ENCODE measurements around the gene FBXO47. TPM values are rescaled to one million over a fixed set of nuclear protein-coding genes. Genes with fewer than 3 reads are reported as not detected.
A peak's percentile ranks its signal among the peaks of the same experiment; 100 is the strongest.
"Not testable (repeated sequence)": the region's sequence is repeated elsewhere in the genome, so short reads cannot be mapped to it uniquely, and the experiment has no call there.

The FBXO47 gene
- total RNA-seq, 1 donor from 2014 or later = not detected

- no peak for DNase-seq (ENCODE audit: low spot score)
These were observed 13.5 kb upstream of the FBXO47 start for GRCh38 chr17:38980490-38981217.

DNA sequence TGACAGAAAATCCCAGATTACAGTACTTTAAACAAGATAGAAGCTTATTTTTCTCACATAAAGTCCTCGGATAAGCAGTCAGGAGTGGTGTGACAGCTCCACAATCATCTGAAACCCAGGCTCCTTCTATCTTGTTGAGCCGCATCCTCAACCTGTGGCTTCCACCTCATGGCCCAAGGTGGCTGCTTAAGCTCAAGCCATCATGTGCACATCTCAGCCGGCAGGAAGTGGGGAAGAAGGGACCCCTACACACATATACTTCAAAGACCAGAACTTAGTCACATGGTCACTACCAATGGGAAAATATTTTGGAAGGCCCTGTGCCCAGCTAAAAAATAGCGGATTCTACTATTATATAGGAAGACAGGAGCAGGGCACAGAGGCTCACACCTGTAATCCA is 11.0 kb upstream of the FBXO47 start:
- no peak for DNase-seq (ENCODE audit: low spot score)

- not testable (repeated sequence) for DNase-seq (ENCODE audit: low spot score)
These were observed 9.0 kb upstream of the FBXO47 start for GRCh38 chr17:38976187-38976551.

- no peak for DNase-seq (ENCODE audit: low spot score)
These were observed 3.6 kb upstream of the FBXO47 start for GRCh38 chr17:38970804-38971203.

DNA sequence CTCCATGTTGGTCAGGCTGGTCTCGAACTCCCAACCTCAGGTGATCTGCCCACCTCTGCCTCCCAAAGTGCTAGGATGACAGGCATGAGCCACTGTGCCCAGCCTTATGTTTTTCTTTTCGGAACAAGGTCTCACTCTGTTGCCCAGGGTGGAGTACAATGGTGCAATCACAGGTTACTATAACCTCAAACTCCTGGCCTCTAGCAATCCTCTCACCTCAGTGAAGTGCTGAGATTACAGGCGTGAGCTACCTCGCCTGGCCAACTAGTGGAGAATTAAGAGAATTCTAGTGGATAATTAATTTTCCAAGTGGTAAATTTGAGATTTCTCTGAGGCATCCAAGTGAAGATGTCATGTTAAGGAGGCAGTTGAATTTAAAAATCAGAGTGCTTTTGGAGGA is 2.9 kb upstream of the FBXO47 start:
- no peak for DNase-seq (ENCODE audit: low spot score)

- DNase-seq (ENCODE audit: low spot score) = no peak
These were observed 2.1 kb upstream of the FBXO47 start for GRCh38 chr17:38969281-38969680.

- no peak for DNase-seq (ENCODE audit: low spot score)
These were observed 5.8 kb downstream of the FBXO47 start for GRCh38 chr17:38961413-38961812.

DNA sequence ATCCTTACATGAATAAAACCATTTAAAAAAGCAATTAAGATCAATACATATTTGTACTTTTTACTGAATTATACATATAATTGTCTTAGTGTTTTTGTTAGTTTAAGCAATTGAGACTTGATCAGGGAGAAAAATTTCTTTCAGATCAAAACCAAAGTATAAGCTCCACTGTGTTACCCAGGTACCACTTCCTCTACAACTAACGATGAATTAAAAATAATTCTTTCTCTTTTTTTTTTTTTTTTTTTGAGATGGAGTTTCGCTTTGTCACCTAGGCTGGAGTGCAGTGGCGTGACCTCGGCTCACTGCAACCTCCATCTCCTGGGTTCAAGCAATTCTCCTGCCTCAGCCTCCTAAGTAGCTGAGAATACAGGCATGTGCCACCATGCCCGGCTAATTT is 6.8 kb downstream of the FBXO47 start:
- no peak for DNase-seq (ENCODE audit: low spot score)

- no peak for DNase-seq (ENCODE audit: low spot score)
These were observed 7.7 kb downstream of the FBXO47 start for GRCh38 chr17:38959508-38959907.

DNA sequence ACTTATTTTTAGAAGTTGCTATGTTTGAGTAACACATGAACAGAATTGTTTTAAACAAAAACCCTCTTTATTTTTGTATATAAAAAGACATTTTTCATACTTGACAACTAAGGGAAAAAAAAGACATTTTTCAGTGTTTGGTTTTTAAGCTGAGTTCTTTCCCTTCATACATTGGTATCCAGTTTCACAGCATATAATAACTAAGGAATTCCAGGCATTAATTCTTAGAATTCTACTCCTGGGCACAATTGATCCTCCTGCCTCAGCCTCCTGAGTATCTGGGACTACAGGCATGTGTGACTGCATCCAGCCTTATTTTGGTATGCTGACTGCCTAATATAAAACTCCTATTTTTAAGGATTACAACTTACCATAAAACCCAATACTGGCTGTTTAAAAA is 8.4 kb downstream of the FBXO47 start:
- DNase-seq (ENCODE audit: low spot score) = no peak

DNA sequence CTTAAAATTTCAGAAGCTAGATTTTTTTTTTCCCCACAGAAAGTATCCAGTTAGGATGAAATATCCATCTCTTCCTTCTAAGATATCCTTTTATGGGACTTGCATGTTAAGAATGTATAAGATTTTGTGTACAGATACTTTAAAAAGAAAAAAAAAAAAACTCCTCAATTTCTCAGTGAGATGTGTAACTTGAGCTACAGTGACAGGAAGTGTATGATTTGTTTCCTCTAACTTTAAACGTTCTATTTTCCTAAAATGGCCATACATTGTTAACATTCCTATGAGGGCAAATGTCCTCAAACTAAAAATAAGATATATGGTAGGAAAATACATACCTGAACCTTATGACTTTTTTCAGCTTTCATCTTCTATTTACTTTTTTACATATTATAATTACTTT is 8.9 kb downstream of the FBXO47 start:
- DNase-seq (ENCODE audit: low spot score) = no peak

GRCh38 chr17:38953800-38954199 is 13.4 kb downstream of the FBXO47 start:
- not testable (repeated sequence) for DNase-seq (ENCODE audit: low spot score)

GRCh38 chr17:38947189-38947588 is 20.0 kb downstream of the FBXO47 start:
- DNase-seq (ENCODE audit: low spot score) = no peak

DNA sequence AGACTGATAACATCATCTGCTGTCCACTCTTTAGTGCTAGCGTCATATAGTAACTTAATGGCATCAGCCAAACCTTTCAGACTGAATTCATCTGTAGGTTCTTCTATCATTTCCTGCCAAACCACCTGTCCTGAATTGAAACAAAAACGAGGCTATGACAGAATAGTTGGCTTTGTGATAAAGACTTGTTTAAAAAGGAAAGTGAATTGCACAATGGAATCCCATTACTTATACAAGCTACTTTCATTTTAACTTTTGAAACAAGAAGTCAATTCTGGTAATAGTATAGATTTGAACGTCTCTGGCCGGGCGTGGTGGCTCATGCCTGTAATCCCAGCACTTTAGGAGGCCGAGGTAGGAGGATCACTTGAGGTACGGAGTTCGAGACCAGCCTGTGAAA is 23.6 kb downstream of the FBXO47 start:
- no peak for DNase-seq (ENCODE audit: low spot score)

DNA sequence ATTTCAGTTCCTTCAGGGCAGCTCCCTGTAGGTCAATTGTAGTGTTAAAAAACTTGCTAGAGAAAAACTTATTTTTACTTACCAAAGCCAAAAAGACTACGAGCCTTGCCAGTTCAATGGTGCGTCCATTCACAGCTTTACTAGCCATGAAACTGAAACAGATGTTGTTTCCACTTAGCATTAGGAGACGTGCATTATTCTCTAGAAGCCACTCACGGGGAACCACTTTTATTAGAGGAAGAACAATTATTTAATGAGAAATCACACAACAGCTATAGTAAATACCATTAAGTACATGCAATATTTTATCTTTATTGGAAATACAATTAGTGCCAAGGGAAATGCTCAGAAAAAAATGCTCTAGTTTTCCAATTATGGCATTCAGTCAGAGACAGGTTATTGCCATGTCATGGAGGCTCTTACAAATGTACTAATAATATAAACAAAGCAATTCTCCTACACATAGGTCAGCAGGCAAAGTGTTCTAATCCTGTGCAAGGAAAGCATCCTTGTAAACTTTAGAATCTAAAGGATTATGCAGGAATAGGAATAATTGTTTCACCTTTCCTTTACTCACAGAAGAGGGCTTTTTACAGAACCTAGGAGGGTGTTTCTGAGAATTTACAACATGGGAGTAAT is 24.4 kb downstream of the FBXO47 start:
- DNase-seq (ENCODE audit: low spot score) = no peak

DNA sequence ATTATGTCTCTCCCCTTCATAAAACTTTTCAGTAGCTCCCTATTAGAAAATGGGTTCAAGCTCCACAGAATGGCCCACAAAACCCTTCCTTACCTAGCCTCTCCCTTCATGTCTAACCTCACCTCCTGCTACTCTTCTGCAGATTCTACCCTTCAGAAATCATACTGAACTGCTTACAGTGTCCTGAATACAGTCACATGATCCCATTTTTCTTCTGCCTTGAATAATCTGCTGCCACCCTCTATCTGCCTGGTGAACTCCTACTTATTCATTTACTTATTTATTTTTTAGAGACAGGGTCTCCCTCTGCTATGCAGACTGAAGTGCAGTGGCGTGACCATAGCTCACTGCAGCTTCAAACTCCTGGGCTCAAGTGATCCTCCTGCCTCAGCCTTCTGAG is 26.8 kb downstream of the FBXO47 start:
- no peak for DNase-seq (ENCODE audit: low spot score)

GRCh38 chr17:38939987-38940386 is 27.2 kb downstream of the FBXO47 start:
- DNase-seq (ENCODE audit: low spot score) = no peak

GRCh38 chr17:38933962-38934361 is 33.2 kb downstream of the FBXO47 start:
- not testable (repeated sequence) for DNase-seq (ENCODE audit: low spot score)

DNA sequence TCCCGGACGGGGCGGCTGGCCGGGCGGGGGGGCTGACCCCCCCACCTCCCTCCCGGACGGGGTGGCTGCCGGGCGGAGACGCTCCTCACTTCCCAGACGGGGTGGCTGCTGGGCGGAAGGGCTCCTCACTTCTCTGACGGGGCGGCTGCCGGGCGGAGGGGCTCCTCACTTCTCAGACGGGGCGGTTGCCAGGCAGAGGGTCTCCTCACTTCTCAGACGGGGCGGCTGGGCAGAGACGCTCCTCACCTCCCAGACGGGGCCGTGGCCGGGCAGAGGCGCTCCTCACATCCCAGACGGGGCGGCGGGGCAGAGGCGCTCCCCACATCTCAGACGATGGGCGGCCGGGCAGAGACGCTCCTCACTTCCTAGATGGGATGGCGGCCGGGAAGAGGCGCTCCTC is 36.4 kb downstream of the FBXO47 start:
- DNase-seq (ENCODE audit: low spot score) = not testable (repeated sequence)

DNA sequence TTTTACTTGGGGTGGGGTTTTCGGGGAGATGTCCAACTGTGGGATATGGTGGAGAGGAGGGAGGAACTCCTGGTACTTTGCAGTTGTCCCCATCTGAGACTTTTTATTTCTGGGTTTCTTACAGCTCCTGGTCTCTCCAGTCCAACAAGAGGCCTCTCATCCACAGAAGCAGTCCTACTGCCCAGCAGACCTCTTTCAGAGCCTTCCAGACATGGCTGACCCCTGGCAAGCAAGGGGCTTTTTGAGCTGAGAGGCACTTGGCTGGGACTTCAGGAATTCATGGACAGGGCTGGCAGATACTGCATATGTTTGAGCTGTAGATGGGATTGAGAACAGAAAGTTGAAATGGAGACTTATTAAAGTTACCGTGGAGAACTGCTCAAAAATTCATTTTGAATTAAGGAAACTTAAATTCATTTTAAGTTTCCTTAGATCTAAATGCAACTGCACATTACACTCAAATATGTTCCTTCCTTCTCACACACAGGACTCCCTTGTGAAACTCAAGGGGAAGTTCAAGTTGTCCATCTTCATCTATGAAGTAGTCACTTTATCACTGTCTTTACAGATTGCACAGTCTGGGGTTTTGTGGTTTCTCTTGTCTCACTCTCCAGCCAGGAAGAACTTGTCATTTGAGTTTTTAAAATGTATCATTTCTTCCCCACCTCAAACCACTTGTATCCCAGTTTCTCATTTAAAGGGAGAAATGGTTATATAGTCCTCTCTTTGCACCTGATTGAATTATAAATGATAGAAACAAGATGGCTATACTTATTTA is 40.7 kb downstream of the FBXO47 start:
- no peak for DNase-seq (ENCODE audit: low spot score)

DNA sequence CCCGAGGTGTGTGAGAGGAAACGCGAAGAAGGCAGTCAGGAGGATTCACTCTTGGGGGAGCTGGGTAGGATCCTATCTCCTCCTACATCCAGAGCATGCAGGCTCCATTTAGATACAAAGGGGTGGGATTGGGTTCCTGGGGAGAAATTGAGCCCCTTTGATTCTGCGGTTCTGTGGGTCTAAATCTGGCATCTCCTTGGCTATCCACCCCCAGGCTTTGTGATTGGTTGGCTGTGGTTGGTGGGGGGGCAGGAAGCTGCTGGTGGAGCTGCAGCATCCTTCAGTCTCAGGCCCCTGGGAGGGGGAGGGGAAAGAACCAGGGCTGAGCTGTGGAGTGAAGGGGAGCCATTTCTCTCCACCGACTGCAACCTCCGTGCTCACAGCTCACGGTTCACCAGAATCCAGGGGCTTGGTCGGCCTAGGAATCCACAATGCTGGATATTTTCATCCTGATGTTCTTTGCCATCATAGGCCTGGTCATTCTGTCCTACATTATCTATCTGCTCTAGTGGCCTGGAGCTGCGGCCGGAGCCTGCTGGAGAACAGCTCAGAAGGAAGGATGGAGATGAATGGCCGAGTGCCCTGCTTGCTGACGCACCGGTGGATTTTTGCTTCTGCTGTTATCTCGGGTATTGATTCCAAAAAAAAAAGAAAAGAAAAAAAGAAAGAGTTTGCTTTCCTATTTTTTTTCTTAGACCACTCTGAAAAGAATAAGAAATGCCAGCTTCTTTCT is 41.8 kb downstream of the FBXO47 start, which contains the start of gene LASP1NB:
TSS of gene LASP1NB (plus strand) at position 352 of the 733 bp plus-strand sequence.
- DNase-seq (ENCODE audit: low spot score) = peak; percentile 63
